HL-60 (cell line): ENCODE measurements around the gene JUNB.

Experiments used
- DNase-seq, 2 experiments: peaks; one replicate each; pipeline ENCODE4 v3.0.0-alpha.2; 2010 to 2020; ENCODE audit warnings: low read depth in 1 of 2, low spot score in 1 of 2
- H3K27ac ChIP-seq: fragments of 250-450 bp; sonication (Bioruptor Pico); replicated peaks from 2 replicates; pipeline ENCODE4 v1.5.1; 2020; ENCODE audit warnings: mild to moderate bottlenecking, moderate library complexity
- H3K27me3 ChIP-seq: fragments of 250-450 bp; sonication (Bioruptor Pico); 2 replicates; pipeline ENCODE4 v1.5.1; 2021; ENCODE audit warnings: mild to moderate bottlenecking, moderate library complexity; ENCODE audit not compliant: insufficient read depth, poor library complexity, severe bottlenecking
- H3K4me3 ChIP-seq: replicated peaks from 2 replicates; pipeline ENCODE4 v1.5.1; 2011; ENCODE audit warnings: mild to moderate bottlenecking, control low read depth, low read length; ENCODE audit not compliant: insufficient read depth
- CTCF ChIP-seq: IDR thresholded peaks from one replicate; pipeline ENCODE4 v1.5.1; 2011; ENCODE audit warnings: low read length, control low read depth, inconsistent platforms; ENCODE audit not compliant: insufficient read depth
- GABPA ChIP-seq: IDR thresholded peaks from 2 replicates; pipeline ENCODE4 v1.6.1; 2012; ENCODE audit warnings: low read depth
- POLR2AphosphoS5 ChIP-seq: IDR thresholded peaks from 2 replicates; pipeline ENCODE4 v1.6.1; 2012; ENCODE audit warnings: low read depth
- REST ChIP-seq: IDR thresholded peaks from 2 replicates; pipeline ENCODE4 v1.6.1; 2012; ENCODE audit warnings: low read depth; ENCODE audit not compliant: insufficient replicate concordance
- SPI1 ChIP-seq: IDR thresholded peaks from 2 replicates; pipeline ENCODE4 v1.6.1; 2012; ENCODE audit warnings: low read depth, mild to moderate bottlenecking, borderline replicate concordance

The JUNB gene

GRCh38 chr19:12821761-12822160 is 30.5 kb downstream of the JUNB start:
- no peak overlapping the region for H3K27ac ChIP-seq
- no peaks in the 10 kb centered on the region for H3K27me3 ChIP-seq
- no peak for DNase-seq
- TF ChIP-seq GABPA (no peak), POLR2AphosphoS5 (no peak), REST (no peak), SPI1 (no peak), CTCF (no peak)
- H3K4me3 ChIP-seq: no peak overlapping the region

- TF ChIP-seq REST (no peak), GABPA (no peak), CTCF (no peak), POLR2AphosphoS5 (no peak), SPI1 (no peak)
- no peak overlapping the region for H3K4me3 ChIP-seq
- no peak for DNase-seq
- no peak overlapping the region for H3K27ac ChIP-seq
- H3K27me3 ChIP-seq: peaks cover 8% of the 10 kb centered on the region
These were observed 34.2 kb downstream of the JUNB start for GRCh38 chr19:12825254-12826131.

GRCh38 chr19:12828494-12828893 is 37.2 kb downstream of the JUNB start:
- DNase-seq: peak in 1 of 2 experiments; percentile 27
- peaks cover 18% of the 10 kb centered on the region for H3K27me3 ChIP-seq
- H3K27ac ChIP-seq: no peak overlapping the region
- no peak for TF ChIP-seq REST
- no peak for TF ChIP-seq POLR2AphosphoS5
- no peak for TF ChIP-seq GABPA
- TF ChIP-seq SPI1: no peak
- TF ChIP-seq CTCF: no peak
- no peak overlapping the region for H3K4me3 ChIP-seq
